Amniotic epithelial cell (primary cell): ENCODE results near the gene CYP39A1.

Experiments used
- DNase-seq: peaks from one replicate; pipeline ENCODE4 v3.0.0-alpha.2; 2010; ENCODE audit warnings: low read depth

Gene CYP39A1

DNA sequence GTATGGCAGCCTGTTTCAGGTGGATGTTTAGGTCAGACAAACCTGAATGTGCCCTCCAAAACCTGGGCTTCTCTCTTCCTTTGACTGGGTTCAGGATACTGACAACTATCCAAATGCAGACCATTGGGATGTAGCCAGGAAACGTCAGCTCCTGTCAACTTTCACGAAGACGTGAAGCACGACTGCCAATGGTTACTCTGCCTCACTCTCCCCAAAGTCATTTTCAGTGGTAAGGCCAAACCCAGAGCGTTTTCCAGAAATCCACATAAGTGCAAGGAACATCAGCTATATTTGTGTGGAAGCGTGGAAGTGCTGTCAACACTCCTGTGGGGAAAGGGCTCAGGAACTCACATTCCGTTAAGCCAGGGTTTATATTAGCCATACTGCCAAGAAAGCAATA is 141.3 kb downstream of the CYP39A1 start:
- DNase-seq, result no peak

DNA sequence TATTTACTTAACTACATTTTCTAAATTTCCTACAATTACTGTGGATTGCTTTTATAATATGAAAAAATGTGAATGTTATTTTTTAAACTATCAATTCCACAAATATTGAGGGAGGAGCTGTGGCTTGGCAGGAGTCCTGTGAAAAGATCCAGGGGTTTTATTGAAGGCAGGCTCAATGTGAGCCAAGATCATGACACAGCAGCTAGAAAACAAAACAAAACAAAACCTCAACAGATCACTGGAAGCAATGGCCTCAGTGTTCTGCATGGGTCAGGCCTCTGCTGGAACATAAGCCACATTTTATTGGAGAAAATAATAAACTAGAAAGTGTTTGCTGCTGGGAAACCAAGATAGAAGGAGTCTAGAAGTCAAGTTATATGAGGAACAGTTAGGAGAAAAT is 142.0 kb downstream of the CYP39A1 start:
- no peak for DNase-seq

DNA sequence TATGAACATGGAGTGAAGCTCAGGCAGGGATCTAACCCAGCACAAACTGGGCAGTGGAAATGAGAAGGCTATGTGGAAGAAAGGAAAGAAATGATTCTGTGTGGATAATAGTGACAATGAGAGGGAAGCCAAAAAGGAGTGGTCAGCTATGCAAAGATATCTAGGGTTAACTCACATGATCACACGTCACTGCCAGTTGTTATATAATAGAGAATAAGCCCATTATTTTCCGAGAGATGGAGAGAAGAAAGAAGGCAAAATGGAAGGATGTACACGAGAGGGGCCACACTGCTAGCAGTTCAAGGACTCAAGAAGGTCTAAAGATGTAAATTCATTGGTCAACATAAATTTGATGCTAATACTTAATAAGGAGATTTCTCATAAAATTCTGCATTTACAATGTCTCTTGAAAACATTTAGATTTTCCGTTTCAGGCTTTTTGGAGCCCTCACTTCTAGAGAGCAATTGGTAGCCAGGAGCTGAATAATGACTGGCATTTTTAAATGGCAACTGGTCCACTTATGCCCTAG is 142.6 kb downstream of the CYP39A1 start:
- DNase-seq, result no peak

DNA sequence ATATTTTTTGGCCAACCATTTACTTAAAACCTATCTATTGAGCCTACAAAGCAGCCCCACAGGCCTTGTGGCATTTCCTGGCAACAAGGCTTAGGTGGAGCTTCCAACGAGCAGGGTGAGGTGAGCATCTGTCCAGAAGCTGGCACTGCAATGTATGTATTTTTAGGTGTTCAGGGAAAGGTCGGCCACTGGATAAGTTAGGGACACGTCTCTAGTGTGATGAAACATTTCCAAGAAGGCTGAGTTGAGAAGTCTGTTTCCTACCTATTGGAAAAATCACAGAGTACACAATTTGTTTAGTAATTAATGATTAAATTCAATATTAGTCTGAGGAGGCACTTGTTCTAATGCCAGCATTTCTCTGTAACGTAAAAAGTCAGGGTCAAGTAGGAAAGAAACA is 143.6 kb downstream of the CYP39A1 start:
- DNase-seq, result no peak

DNA sequence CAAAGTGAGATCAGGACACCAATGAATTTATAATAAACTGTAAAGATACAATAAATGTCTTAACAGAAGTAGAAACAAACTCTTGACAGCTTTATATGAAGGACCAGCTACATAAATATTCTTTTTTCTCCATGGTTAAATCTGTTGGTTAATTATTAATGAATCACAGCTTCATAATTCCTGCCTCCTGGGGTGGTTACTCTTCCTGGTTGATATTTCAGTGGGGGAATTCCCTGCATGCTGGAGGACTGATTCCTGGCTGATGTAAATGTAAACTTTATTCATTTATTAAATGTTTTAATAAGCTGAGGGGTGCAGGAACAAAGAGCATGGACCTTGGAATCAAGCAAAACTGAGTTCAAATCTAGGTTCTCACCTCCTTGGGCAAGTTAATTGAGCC is 145.2 kb downstream of the CYP39A1 start:
- DNase-seq, result no peak

DNA sequence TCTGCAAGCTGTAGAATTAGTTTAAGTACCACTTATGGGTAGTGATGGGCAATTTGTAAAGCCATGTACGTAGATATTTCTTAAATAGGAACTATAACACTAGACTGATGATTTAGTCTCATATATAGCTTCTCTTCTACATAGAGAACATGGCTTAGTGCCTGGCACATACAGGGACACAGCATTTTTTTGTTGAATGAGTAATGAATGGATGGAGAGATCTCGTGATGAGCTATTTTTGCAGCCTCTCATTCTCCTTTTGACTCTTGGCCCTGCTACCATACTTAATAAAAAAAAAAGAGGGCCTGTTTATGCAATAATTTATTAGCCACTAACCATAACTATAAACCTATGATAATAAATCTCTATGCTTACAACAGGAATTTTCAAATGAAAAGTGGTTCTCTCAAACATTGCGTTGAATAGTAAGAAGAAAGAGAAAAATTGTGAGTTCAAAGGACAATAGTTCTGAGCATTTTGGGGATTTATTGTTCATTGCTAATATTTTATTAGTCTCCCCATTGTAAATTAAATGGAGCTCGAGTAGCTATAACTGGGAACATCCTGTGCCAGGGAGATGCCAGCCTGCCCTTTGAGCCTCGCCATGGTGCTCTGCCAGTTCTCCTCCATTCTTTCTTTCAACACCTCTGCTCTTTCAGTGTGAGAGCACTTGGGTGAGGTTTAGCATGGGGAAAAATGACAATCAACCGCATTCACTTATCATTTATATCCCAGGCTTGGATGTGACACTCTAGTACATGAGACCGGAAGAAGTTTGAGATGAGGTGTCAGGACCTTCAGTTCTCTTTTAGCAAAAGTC is 146.7 kb downstream of the CYP39A1 start:
- no peak for DNase-seq

DNA sequence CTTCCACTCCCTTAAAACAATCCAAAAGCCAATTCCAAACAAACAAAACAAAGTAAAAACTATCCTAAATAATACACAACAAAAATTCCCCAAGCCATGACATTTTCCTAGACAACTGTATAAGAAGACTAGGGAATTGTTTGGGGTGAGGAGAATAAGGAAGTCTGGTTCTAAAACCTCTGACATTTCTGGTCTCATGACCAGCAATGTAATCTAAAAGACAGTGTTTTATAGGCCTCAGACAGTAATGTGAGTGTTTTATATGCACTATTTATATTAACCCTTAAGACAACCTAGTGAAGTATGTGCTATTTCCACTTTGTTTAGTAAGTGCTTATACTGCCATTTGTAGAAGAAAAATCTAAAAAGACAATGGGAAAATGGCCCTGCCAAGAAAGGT is 148.4 kb downstream of the CYP39A1 start:
- no peak for DNase-seq

DNA sequence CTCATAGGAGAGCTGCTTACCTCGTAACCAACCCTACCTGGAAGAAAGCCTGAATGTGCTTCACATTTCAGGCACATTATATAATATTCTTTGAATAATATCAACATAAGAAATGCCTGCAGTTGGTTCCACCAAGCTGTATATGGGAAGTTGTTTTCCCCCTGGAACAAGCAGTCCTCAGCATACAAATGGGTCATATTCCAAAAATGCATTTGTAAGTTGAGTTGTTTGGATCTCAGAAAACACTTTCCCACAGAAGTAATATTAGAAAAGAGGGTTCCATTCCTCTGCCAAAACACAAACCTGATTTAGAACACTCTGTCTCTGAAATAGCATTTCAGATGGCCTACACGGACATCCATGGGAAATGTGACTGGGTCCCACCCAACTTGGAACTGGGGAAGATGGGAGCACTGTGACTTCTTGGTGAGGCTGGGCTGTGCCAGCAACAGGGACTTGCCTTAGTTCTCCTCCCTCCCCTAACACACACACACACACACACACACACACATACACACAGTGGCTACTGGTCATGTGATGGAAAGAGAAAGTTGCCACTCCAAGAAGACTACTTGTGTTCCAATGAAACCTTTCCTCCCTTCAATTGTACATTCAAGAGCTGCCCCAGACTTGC is 150.0 kb downstream of the CYP39A1 start:
- DNase-seq, result no peak

DNA sequence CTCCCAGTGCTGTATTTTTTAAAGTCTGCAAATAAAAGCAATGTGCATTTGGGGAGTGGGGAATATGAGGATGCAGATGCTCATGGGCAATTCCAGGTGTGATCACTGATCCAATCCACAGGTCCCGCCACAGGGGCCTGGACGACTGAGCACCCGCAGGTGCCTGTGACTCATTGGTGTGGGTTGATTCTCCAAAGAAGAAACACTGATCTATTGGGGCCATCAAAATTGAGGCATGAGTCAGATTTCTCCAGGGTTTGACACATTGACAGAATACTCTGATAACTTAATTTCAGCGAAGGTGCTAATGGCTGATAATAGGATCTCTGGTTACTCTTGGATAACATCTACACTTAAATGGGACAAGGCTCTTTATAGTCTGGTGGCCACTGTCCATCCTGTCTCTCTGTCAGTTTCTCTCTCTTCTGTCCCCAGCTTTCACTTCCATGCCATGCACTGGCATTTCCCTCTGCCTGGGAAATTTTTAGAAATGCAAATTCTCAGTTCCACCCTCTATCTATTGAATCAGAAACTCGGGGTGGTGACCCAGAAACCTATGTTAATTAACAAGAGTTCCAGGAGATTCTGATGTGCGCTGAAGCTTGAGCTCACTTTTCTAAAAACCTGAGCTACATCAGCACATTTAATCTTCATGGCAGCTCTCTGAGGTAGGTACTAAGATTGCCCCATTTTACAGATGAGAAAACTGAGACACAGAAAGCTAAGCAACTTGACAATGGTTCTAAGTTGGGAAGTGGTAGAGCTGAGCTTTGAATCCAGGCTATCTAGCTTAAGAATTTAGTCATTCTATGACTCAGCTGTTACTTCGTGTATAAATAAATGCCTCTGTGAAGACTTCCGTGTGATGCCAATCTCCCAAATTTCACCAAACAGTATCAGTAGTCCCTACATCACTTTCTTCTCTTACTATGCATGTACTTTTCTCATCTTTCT is 151.2 kb downstream of the CYP39A1 start:
- no peak for DNase-seq

DNA sequence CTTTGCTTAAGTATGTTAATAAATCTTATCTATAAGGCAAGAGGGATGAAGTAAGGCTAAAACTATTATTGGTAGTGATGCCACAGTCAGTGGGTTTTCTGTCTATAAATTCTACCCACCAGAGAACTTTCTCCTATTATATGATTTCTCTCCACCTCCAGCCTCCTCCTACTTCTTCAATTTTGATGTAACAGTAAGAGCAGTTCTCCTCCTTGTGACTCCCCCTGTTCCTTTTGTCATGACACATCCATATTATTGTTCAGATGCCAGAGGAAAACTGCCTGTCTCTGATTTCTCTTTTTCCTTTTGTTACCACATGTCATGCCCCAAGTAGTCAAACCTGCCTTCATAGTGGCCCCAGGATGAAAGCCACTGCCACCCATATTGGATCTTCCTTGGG is 152.2 kb downstream of the CYP39A1 start:
- DNase-seq, result no peak
